NCI-H2107 treated with DMSO at 0.1 percent for 48 hours (cell line): ENCODE measurements around the gene ADAMTS17.

Experiments
- DNase-seq: peaks from one replicate; lab custom pipeline; 2025; ENCODE audit not compliant: unreplicated experiment; lab: John Stamatoyannopoulos, UW

ADAMTS17 gene

GRCh38 chr15:100141311-100142001, 200.3 kb downstream of the ADAMTS17 start:
- DNase-seq: no peak

GRCh38 chr15:100140527-100141308, 201.1 kb downstream of the ADAMTS17 start:
- DNase-seq: no peak

GRCh38 chr15:100134586-100134985, 207.2 kb downstream of the ADAMTS17 start:
- DNase-seq: no peak

- no peak for DNase-seq
These were observed 207.6 kb downstream of the ADAMTS17 start for GRCh38 chr15:100134089-100134583.

GRCh38 chr15:100133001-100133400, 208.8 kb downstream of the ADAMTS17 start:
- DNase-seq: no peak

GRCh38 chr15:100132309-100132708, 209.5 kb downstream of the ADAMTS17 start:
- no peak for DNase-seq

GRCh38 chr15:100131321-100132224, 210.2 kb downstream of the ADAMTS17 start:
- no peak for DNase-seq

GRCh38 chr15:100129677-100130076, 212.1 kb downstream of the ADAMTS17 start:
- no peak for DNase-seq

GRCh38 chr15:100125401-100126191, 216.2 kb downstream of the ADAMTS17 start:
- no peak for DNase-seq

GRCh38 chr15:100124936-100125335, 216.8 kb downstream of the ADAMTS17 start:
- DNase-seq: no peak

- DNase-seq: no peak
These were observed 217.4 kb downstream of the ADAMTS17 start for GRCh38 chr15:100124361-100124760.

GRCh38 chr15:100123611-100124010, 218.2 kb downstream of the ADAMTS17 start:
- no peak for DNase-seq

- no peak for DNase-seq
These were observed 220.5 kb downstream of the ADAMTS17 start for GRCh38 chr15:100121285-100121684.

GRCh38 chr15:100120111-100120510, 221.7 kb downstream of the ADAMTS17 start:
- DNase-seq: no peak

- DNase-seq: no peak
These were observed 223.2 kb downstream of the ADAMTS17 start for GRCh38 chr15:100118546-100118945.

GRCh38 chr15:100116416-100117190, 225.2 kb downstream of the ADAMTS17 start:
- DNase-seq: no peak

GRCh38 chr15:100115711-100116090, 226.1 kb downstream of the ADAMTS17 start:
- no peak for DNase-seq

- DNase-seq: no peak
These were observed 226.6 kb downstream of the ADAMTS17 start for GRCh38 chr15:100115066-100115710.

GRCh38 chr15:100114571-100114970, 227.2 kb downstream of the ADAMTS17 start:
- DNase-seq: no peak
